B cell (primary cell): ENCODE measurements around the gene SH3RF1. TPM values are rescaled to one million over a fixed set of nuclear protein-coding genes. Genes with fewer than 3 reads are reported as not detected.

Source experiments
- ATAC-seq: fragments of 200-7000 bp; cut with Tn5 transposase; one replicate; pipeline ENCODE4 v1.10.0; 2021; ENCODE audit warnings: low read depth, mild to moderate bottlenecking, moderate number of reproducible peaks, moderate library complexity
- CTCF ChIA-PET: fragments of 350-600 bp; sonication (Branson Sonifier 250); formaldehyde crosslinking; loops from one replicate; lab custom pipeline; 2021; ENCODE audit warnings: antibody characterized with exemption, inconsistent platforms; lab: Charles Lee
- POLR2A ChIA-PET: fragments of 350-600 bp; sonication (Branson Sonifier 250); formaldehyde crosslinking; loops from one replicate; lab custom pipeline; 2021; ENCODE audit warnings: antibody characterized with exemption; lab: Charles Lee
- DNase-seq: peaks from one replicate; pipeline ENCODE4 v3.0.0; 2013
- H2AFZ ChIP-seq: 2 replicates; pipeline ENCODE4 v1.6.1; 2012; ENCODE audit warnings: mild to moderate bottlenecking, low read depth, low read length; ENCODE audit not compliant: insufficient read depth, poor library complexity, severe bottlenecking
- H3K27ac ChIP-seq, 2 donors: 1 replicate in 1 of 2; 2 replicates in 1 of 2; pipeline ENCODE4 v1.5.1; 2012 to 2013; ENCODE audit warnings: low read length in 2 of 2, mild to moderate bottlenecking in 2 of 2, moderate library complexity in 1 of 2
- H3K27me3 ChIP-seq, 4 experiments: fragments of 200-600 bp in 1 of 4; sonication (generic) in 1 of 4; replicated peaks in 1 of 4; 1 replicate in 2 of 4; 2 replicates in 2 of 4; pipeline versions ENCODE4 v1.6.1 to v1.7.0; 2013 to 2016; ENCODE audit warnings: low read length in 3 of 4, mild to moderate bottlenecking in 2 of 4, mixed read lengths in 1 of 4, moderate library complexity in 1 of 4; ENCODE audit not compliant: insufficient read depth in 4 of 4, control insufficient read depth in 3 of 4; ENCODE audit errors: control extremely low read depth in 1 of 4
- H3K36me3 ChIP-seq, 2 experiments: replicated peaks in 1 of 2; 1 replicate in 1 of 2; 2 replicates in 1 of 2; pipeline versions ENCODE4 v1.6.1 to v1.7.1; 2013; ENCODE audit warnings: low read length in 1 of 2; ENCODE audit not compliant: insufficient read depth in 2 of 2, control insufficient read depth in 1 of 2; ENCODE audit errors: control extremely low read depth in 1 of 2, extremely low read depth in 1 of 2
- H3K4me1 ChIP-seq, 2 donors: fragments of 200-600 bp in 1 of 2; sonication (generic) in 1 of 2; 1 replicate in 1 of 2; 2 replicates in 1 of 2; pipeline versions ENCODE4 v1.5.1 to v1.6.1; 2013 to 2017; ENCODE audit warnings: low read length in 2 of 2; ENCODE audit not compliant: control insufficient read depth in 2 of 2, insufficient read depth in 2 of 2
- H3K4me2 ChIP-seq: replicated peaks from 2 replicates; pipeline ENCODE3; 2012; ENCODE audit warnings: mild to moderate bottlenecking, low read depth, low read length; ENCODE audit not compliant: poor library complexity, severe bottlenecking
- H3K4me3 ChIP-seq, 5 experiments: fragments of 200-600 bp in 1 of 5; sonication (generic) in 1 of 5; 1 replicate in 3 of 5; 2 replicates in 2 of 5; pipeline versions ENCODE4 v1.5.1 to v1.7.0; 2011 to 2016; ENCODE audit warnings: low read length in 4 of 5, mild to moderate bottlenecking in 4 of 5, low read depth in 2 of 5, control low read depth in 1 of 5, moderate library complexity in 1 of 5; ENCODE audit not compliant: insufficient read depth in 1 of 5; ENCODE audit errors: control extremely low read depth in 1 of 5, extremely low read depth in 1 of 5
- H3K79me2 ChIP-seq: fragments of 200-600 bp; sonication (generic); one replicate; pipeline ENCODE4 v1.6.0; 2016; ENCODE audit warnings: low read length; ENCODE audit not compliant: control insufficient read depth, insufficient read depth
- H3K9ac ChIP-seq: fragments of 200-600 bp; sonication (generic); 2 replicates; pipeline ENCODE4 v1.6.1; 2017; ENCODE audit warnings: mild to moderate bottlenecking, low read length, moderate library complexity
- H3K9me3 ChIP-seq, 3 donors: one replicate each; pipeline versions ENCODE4 v1.6.1 to v1.7.1; 2013; ENCODE audit warnings: low read length in 2 of 3; ENCODE audit not compliant: control insufficient read depth in 2 of 3, insufficient read depth in 1 of 3; ENCODE audit errors: control extremely low read depth in 1 of 3
- H4K20me1 ChIP-seq: 2 replicates; pipeline ENCODE4 v1.6.0; 2012; ENCODE audit warnings: mild to moderate bottlenecking, low read length; ENCODE audit not compliant: insufficient read depth, control insufficient read depth, poor library complexity, severe bottlenecking
- H3K27ac Mint-ChIP-seq: one replicate; pipeline ENCODE4 v1.8.0; 2021; ENCODE audit warnings: mixed read lengths
- H3K27me3 Mint-ChIP-seq: one replicate; pipeline ENCODE4 v1.8.0; 2021; ENCODE audit warnings: mixed read lengths
- H3K4me1 Mint-ChIP-seq: one replicate; pipeline ENCODE4 v1.8.0; 2021; ENCODE audit warnings: mixed read lengths
- H3K4me3 Mint-ChIP-seq: one replicate; pipeline ENCODE4 v1.8.0; 2021; ENCODE audit warnings: mixed read lengths
- H3K9me3 Mint-ChIP-seq: one replicate; pipeline ENCODE4 v1.8.0; 2022; ENCODE audit warnings: mixed read lengths; ENCODE audit not compliant: insufficient read depth
- CTCF ChIP-seq: fragments of 200-600 bp; IDR thresholded peaks from one replicate; pipeline ENCODE4 v1.8.0; 2022; ENCODE audit warnings: antibody characterized with exemption, mild to moderate bottlenecking
- EZH2 ChIP-seq: IDR thresholded peaks from 2 replicates; pipeline ENCODE4 v1.6.1; 2012; ENCODE audit warnings: borderline replicate concordance, low read depth, mild to moderate bottlenecking, moderate library complexity, low read length; ENCODE audit not compliant: insufficient read depth, poor library complexity, severe bottlenecking
- WGBS: methylation state at CpG from one replicate; pipeline ENCODE4 v1.1.5; 2013; ENCODE audit warnings: missing lambda C conversion rate; ENCODE audit not compliant: insufficient coverage; 5-methylcytosine and 5-hydroxymethylcytosine counted together
- intact Hi-C: fragments of 100-400 bp; cut with micrococcal nuclease; formaldehyde crosslinking; loops from one replicate; pipeline ENCODE4 v1.10.0; 2022
- polyA plus RNA-seq: library from polyadenylated mRNA; depleted of rRNA; stranded (reverse); fragments of >200 nt; gene quantifications from 2 replicates; pipeline ENCODE4 v1.2.3, GENCODE V29; 2012
- total RNA-seq, 2 donors: library from RNA; stranded (reverse); fragments of 120-200 nt in 1 of 2; gene quantifications; 1 replicate in 1 of 2; 2 replicates in 1 of 2; pipeline versions ENCODE4 v1.2.3 to v1.2.4, GENCODE V29; 2013 to 2022

Gene SH3RF1
- total and polyA plus RNA-seq, 2 donors (not counting 1 experiment from before 2014, with no cell fraction given), result 2.0 to 5.4 TPM

GRCh38 chr4:169159624-169160171 lies 111.1 kb downstream of the SH3RF1 start:
- H3K9ac ChIP-seq, result no peak overlapping the region
- 100% methylated on average over 2 of the region's 3 CpGs for WGBS
- no peaks in the 10 kb centered on the region for H3K79me2 ChIP-seq

GRCh38 chr4:169158861-169159260 lies 111.9 kb downstream of the SH3RF1 start:
- Histone ChIP-seq H3K4me3 (no peak overlapping the region), H3K4me2 (no peak overlapping the region), H3K4me1 (no peaks in the 10 kb centered on the region), H3K36me3 (no peaks in the 10 kb centered on the region), H3K79me2 (no peaks in the 10 kb centered on the region), H3K9me3 (no peaks in the 10 kb centered on the region), H3K27ac (no peak overlapping the region), H3K9ac (no peak overlapping the region), H2AFZ (no peak overlapping the region), H4K20me1 (no peaks in the 10 kb centered on the region), H3K27me3 (no peaks in the 10 kb centered on the region)
- Mint-ChIP-seq H3K4me1 (peaks cover 6% of the 10 kb centered on the region), H3K9me3 (no peaks in the 10 kb centered on the region), H3K27me3 (no peaks in the 10 kb centered on the region), H3K27ac (no peak overlapping the region), H3K4me3 (no peak overlapping the region)
- 100% methylated on average over 2 of the region's 2 CpGs for WGBS
- ATAC-seq, result no peak
- POLR2A ChIA-PET, result no interaction called here
- intact Hi-C loops, result no loop called here
- TF ChIP-seq EZH2, result no peak
- CTCF ChIA-PET, result no interaction called here
- no peak for DNase-seq

More at GRCh38 chr4:169159624-169160171, 111.1 kb downstream of the SH3RF1 start:
- H3K4me3 ChIP-seq, result no peak overlapping the region
- ChIA-PET CTCF (no interaction called here), POLR2A (no interaction called here)
- no peak for ATAC-seq
- Mint-ChIP-seq H3K27me3 (no peaks in the 10 kb centered on the region), H3K4me1 (no peaks in the 10 kb centered on the region), H3K9me3 (no peaks in the 10 kb centered on the region), H3K27ac (no peak overlapping the region), H3K4me3 (no peak overlapping the region)
- no peak for DNase-seq
- TF ChIP-seq CTCF, result no peak
- no peak for TF ChIP-seq EZH2
- H3K4me2 ChIP-seq, result no peak overlapping the region
- no peak overlapping the region for H2AFZ ChIP-seq
- H3K27me3 ChIP-seq, result no peaks in the 10 kb centered on the region
- H3K36me3 ChIP-seq, result no peaks in the 10 kb centered on the region
- no peaks in the 10 kb centered on the region for H3K9me3 ChIP-seq
- no peaks in the 10 kb centered on the region for H3K4me1 ChIP-seq
- intact Hi-C loops, result no loop called here
- no peak overlapping the region for H3K27ac ChIP-seq
- H4K20me1 ChIP-seq, result no peaks in the 10 kb centered on the region
